ENCODE data around the gene TEDC2. TPM values are rescaled to one million over a fixed set of nuclear protein-coding genes. Genes with fewer than 3 reads are reported as not detected.

Gene TEDC2
- total RNA-seq, 1 donor from 2014 or later = 29.1 TPM

DNA sequence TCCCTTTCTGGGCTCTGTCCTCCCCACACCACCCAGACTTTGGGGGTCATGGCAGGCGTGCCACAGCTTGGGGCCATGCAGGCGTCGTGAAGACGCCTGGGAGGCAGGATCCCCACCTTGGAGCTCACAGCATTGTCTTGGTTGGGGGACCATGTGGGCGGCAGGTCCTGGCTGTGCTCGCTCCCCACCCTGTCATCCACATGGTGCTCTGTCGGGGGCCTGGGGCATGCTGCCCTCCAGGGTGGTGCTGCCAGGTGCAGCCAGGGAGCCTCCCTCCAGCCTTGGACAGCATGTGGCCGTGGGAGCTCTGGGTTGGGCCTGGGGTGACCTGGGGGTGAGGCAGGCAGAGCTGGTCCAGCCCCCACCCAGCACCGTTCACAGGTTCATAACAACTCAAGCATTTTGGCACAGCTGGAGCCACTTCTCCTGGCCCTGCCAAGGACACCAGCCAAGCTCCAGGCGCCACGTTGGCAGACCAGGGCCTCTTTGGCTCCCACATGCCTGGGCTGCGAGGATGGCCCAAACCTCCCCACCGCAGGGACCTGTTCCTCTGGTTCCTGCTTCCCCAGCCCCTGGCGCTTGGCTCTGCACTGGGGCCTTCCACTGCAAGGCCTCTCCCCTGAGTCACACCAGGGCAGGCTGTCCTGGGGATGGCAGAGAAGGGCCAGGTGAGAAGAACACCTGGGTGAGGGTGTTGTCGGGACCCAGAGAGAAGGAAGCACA, 38.8 kb downstream of the TEDC2 start:
- no peak overlapping the region for H3K27ac ChIP-seq
- H3K9me3 ChIP-seq (ENCODE audit: low read depth) = no peaks in the 10 kb centered on the region
- no peak overlapping the region for H2AFZ ChIP-seq (replicated peaks)
- H3F3A ChIP-seq (ENCODE audit: low read depth) = peaks cover 4% of the 10 kb centered on the region
- H3K9me3 Mint-ChIP-seq = no peaks in the 10 kb centered on the region
- no peaks in the 10 kb centered on the region for H3K79me2 ChIP-seq (ENCODE audit: low read depth)
- H3K4me3 ChIP-seq = no peak overlapping the region
- no peak overlapping the region for H3K27ac Mint-ChIP-seq
- H3K4me1 ChIP-seq = peaks cover 6% of the 10 kb centered on the region
- H3K4me1 Mint-ChIP-seq = peaks cover 3% of the 10 kb centered on the region
- H4K20me1 ChIP-seq (ENCODE audit: low read depth) = no peaks in the 10 kb centered on the region
- no peaks in the 10 kb centered on the region for H3K36me3 ChIP-seq
- no peaks in the 10 kb centered on the region for H3K27me3 ChIP-seq
- TF ChIP-seq, protein P1, sequence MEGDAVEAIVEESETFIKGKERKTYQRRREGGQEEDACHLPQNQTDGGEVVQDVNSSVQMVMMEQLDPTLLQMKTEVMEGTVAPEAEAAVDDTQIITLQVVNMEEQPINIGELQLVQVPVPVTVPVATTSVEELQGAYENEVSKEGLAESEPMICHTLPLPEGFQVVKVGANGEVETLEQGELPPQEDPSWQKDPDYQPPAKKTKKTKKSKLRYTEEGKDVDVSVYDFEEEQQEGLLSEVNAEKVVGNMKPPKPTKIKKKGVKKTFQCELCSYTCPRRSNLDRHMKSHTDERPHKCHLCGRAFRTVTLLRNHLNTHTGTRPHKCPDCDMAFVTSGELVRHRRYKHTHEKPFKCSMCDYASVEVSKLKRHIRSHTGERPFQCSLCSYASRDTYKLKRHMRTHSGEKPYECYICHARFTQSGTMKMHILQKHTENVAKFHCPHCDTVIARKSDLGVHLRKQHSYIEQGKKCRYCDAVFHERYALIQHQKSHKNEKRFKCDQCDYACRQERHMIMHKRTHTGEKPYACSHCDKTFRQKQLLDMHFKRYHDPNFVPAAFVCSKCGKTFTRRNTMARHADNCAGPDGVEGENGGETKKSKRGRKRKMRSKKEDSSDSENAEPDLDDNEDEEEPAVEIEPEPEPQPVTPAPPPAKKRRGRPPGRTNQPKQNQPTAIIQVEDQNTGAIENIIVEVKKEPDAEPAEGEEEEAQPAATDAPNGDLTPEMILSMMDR (IDR thresholded peaks at IDR 0.05) = no peak
- TF ChIP-seq EZH2phosphoT487 (IDR thresholded peaks at IDR 0.05) = no peak
- no peak for TF ChIP-seq EZH2 (IDR thresholded peaks at IDR 0.05)
- no peak overlapping the region for H3K4me3 Mint-ChIP-seq
- H3K4me2 ChIP-seq = no peak overlapping the region
- H3K27me3 Mint-ChIP-seq (ENCODE audit: insufficient read depth, low read depth) = peaks cover 2% of the 10 kb centered on the region
- H3K9ac ChIP-seq = no peak overlapping the region
- no peak for DNase-seq (ENCODE audit: low spot score)
- peaks cover 3% of the 10 kb centered on the region for H3K36me3 Mint-ChIP-seq

DNA sequence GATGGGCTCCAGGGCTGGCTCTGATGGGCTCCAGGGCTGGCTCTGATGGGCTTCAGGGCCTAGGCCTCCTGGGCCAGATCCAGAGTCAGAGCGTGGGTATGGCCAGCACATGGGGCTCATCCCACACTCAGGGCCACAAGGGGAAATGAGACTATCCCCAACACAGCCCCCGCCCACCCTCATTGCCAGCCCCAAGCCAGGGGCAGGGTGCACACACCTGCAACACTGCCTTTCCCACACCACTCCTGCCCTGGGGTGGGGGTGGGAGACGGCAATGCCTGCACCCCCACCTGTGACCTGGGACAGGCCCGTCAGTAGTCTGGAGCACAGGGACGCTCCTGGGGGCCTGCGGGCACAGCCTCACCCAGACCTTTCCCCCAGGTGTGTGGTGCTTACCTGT, 39.5 kb downstream of the TEDC2 start:
- Histone ChIP-seq H4K20me1 (ENCODE audit: low read depth) (no peaks in the 10 kb centered on the region), H3F3A (ENCODE audit: low read depth) (peaks cover 4% of the 10 kb centered on the region), H3K4me1 (peaks cover 6% of the 10 kb centered on the region), H3K4me2 (no peak overlapping the region), H3K9ac (no peak overlapping the region), H3K27me3 (no peaks in the 10 kb centered on the region), H3K27ac (no peak overlapping the region), H3K9me3 (ENCODE audit: low read depth) (no peaks in the 10 kb centered on the region), H3K79me2 (ENCODE audit: low read depth) (no peaks in the 10 kb centered on the region), H2AFZ (replicated peaks) (no peak overlapping the region), H3K4me3 (no peak overlapping the region), H3K36me3 (no peaks in the 10 kb centered on the region)
- Mint-ChIP-seq H3K9me3 (no peaks in the 10 kb centered on the region), H3K4me3 (no peak overlapping the region), H3K27ac (no peak overlapping the region), H3K27me3 (ENCODE audit: insufficient read depth, low read depth) (peaks cover 2% of the 10 kb centered on the region), H3K36me3 (peaks cover 3% of the 10 kb centered on the region), H3K4me1 (peaks cover 3% of the 10 kb centered on the region)
- no peak for TF ChIP-seq EZH2 (IDR thresholded peaks at IDR 0.05)
- TF ChIP-seq, protein P1 (IDR thresholded peaks at IDR 0.05) = no peak
- no peak for TF ChIP-seq EZH2phosphoT487 (IDR thresholded peaks at IDR 0.05)
- DNase-seq (ENCODE audit: low spot score) = no peak

DNA sequence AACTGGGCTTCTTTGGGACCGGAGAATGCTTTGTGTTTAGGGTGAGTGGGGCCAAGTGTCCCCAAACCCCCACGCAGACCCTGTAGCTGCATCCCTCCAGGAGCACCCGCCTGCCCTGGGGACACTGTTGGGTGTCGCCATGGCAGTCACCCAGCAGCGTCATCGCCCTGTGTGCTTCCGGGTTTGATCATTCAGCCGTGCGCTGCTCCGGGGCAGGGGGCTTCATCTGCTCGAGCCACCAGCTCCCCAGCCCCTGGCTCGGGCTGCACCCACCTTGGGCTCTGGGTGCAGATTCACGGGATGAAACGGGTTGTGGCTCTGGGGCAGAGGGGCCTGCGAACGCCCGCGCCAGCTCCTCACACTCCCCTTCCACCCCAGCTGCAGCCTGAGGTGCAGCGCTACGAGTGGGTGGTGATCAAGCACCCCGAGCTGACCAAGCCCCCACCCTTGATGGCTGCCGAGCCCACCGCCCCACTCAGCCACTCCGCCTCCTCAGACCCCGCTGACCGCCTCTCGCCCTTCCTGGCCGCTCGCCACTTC, 40.1 kb downstream of the TEDC2 start:
- no peak overlapping the region for H3K4me3 Mint-ChIP-seq
- DNase-seq (ENCODE audit: low spot score) = no peak
- Histone ChIP-seq H3K79me2 (ENCODE audit: low read depth) (no peaks in the 10 kb centered on the region), H3K4me3 (no peak overlapping the region), H3K36me3 (no peaks in the 10 kb centered on the region), H3K4me2 (no peak overlapping the region), H4K20me1 (ENCODE audit: low read depth) (no peaks in the 10 kb centered on the region), H3K9ac (no peak overlapping the region), H3K27ac (no peak overlapping the region), H2AFZ (replicated peaks) (no peak overlapping the region), H3K27me3 (no peaks in the 10 kb centered on the region), H3F3A (ENCODE audit: low read depth) (peaks cover 4% of the 10 kb centered on the region), H3K9me3 (ENCODE audit: low read depth) (no peaks in the 10 kb centered on the region), H3K4me1 (peaks cover 6% of the 10 kb centered on the region)
- TF ChIP-seq, protein P1 (IDR thresholded peaks at IDR 0.05) = no peak
- TF ChIP-seq EZH2 (IDR thresholded peaks at IDR 0.05) = no peak
- no peak for TF ChIP-seq EZH2phosphoT487 (IDR thresholded peaks at IDR 0.05)
- H3K27me3 Mint-ChIP-seq (ENCODE audit: insufficient read depth, low read depth) = peaks cover 3% of the 10 kb centered on the region
- H3K4me1 Mint-ChIP-seq = peaks cover 3% of the 10 kb centered on the region
- peaks cover 3% of the 10 kb centered on the region for H3K36me3 Mint-ChIP-seq
- H3K9me3 Mint-ChIP-seq = no peaks in the 10 kb centered on the region
- H3K27ac Mint-ChIP-seq = no peak overlapping the region

Data from neural progenitor cell (in vitro differentiated cells).